ENCODE measurements around the gene FHIP1B.

DNA sequence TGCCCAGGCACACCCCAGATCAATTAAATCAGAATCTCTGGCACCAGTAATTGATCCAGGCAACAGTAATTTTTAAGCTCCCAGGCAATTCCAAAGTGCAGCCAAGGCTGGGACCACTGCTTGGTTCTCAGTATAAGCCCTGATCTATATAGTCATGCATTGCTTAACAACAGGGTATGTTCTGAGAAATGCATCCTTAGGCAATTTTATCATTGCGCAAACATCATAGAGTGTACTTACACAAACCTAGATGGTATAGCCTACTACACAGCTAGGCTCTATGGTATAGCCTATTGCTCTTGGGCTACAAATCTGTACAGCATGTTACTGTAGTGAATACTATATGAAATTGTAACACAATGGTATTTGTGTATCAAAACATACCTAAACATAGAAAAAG is 29.7 kb downstream of the FHIP1B start:
- TF ChIP-seq POLR2AphosphoS5 (IDR thresholded peaks at IDR 0.05) = no peak
- TF ChIP-seq, protein P1, sequence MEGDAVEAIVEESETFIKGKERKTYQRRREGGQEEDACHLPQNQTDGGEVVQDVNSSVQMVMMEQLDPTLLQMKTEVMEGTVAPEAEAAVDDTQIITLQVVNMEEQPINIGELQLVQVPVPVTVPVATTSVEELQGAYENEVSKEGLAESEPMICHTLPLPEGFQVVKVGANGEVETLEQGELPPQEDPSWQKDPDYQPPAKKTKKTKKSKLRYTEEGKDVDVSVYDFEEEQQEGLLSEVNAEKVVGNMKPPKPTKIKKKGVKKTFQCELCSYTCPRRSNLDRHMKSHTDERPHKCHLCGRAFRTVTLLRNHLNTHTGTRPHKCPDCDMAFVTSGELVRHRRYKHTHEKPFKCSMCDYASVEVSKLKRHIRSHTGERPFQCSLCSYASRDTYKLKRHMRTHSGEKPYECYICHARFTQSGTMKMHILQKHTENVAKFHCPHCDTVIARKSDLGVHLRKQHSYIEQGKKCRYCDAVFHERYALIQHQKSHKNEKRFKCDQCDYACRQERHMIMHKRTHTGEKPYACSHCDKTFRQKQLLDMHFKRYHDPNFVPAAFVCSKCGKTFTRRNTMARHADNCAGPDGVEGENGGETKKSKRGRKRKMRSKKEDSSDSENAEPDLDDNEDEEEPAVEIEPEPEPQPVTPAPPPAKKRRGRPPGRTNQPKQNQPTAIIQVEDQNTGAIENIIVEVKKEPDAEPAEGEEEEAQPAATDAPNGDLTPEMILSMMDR (IDR thresholded peaks at IDR 0.05) = no peak

Measured in suprapubic skin (tissue), 3 donors.